Cardiac muscle cell (in vitro differentiated cells and primary cell): Measurements from ENCODE around the gene CRTC1. TPM values are rescaled to one million over a fixed set of nuclear protein-coding genes. Genes with fewer than 3 reads are reported as not detected.

Experiments
- DNase-seq, 2 donors: peaks; one replicate each; pipeline versions ENCODE4 v3.0.0 to v3.0.0-alpha.2; 2010 to 2017; ENCODE audit warnings: low read depth in 1 of 2, low spot score in 1 of 2
- H3K27ac ChIP-seq: fragments of 200-600 bp; sonication (generic); 2 replicates; pipeline ENCODE4 v1.5.1; 2016
- H3K27me3 ChIP-seq: fragments of 200-600 bp; sonication (generic); 2 replicates; pipeline ENCODE4 v1.6.0; 2016; ENCODE audit warnings: control low read depth
- H3K36me3 ChIP-seq: fragments of 200-600 bp; sonication (generic); 2 replicates; pipeline ENCODE4 v1.5.1; 2016; ENCODE audit warnings: control low read depth
- H3K4me1 ChIP-seq: fragments of 200-600 bp; sonication (generic); 2 replicates; pipeline ENCODE4 v1.8.1; 2017; ENCODE audit warnings: low read depth, mild to moderate bottlenecking, mixed run types
- H3K4me3 ChIP-seq: fragments of 200-600 bp; sonication (generic); 2 replicates; pipeline ENCODE4 v1.5.1; 2016; ENCODE audit warnings: mild to moderate bottlenecking
- H3K9me3 ChIP-seq: fragments of 200-600 bp; sonication (generic); 2 replicates; pipeline ENCODE4 v1.5.1; 2017; ENCODE audit warnings: low read depth, mild to moderate bottlenecking, control low read depth
- CTCF ChIP-seq: IDR thresholded peaks from 2 replicates; pipeline ENCODE4 v1.5.1; 2012; ENCODE audit warnings: low read depth, mild to moderate bottlenecking, low read length
- polyA plus RNA-seq: library from polyadenylated mRNA; unstranded; fragments of >200 nt; fragmentation: Nextera tagmentation; extraction: Ambion mirVana; gene quantifications from 2 replicates; pipeline ENCODE4 v1.2.1, GENCODE V29; 2016
- total RNA-seq: library from RNA; depleted of rRNA; stranded (reverse); fragments of >200 nt; gene quantifications from 2 replicates; pipeline ENCODE4 v1.2.3, GENCODE V29; 2016

Gene CRTC1
- total and polyA plus RNA-seq, 2 experiments from 2014 or later, result 4.0 to 13.8 TPM

- H3K27ac ChIP-seq, result no peak overlapping the region
- TF ChIP-seq CTCF, result no peak
- peak overlapping the region; percentile 85 for H3K4me3 ChIP-seq
- H3K36me3 ChIP-seq, result no peaks in the 10 kb centered on the region
- no peak for DNase-seq
- H3K4me1 ChIP-seq, result no peaks in the 10 kb centered on the region
- no peaks in the 10 kb centered on the region for H3K9me3 ChIP-seq
- no peaks in the 10 kb centered on the region for H3K27me3 ChIP-seq
Observed at GRCh38 chr19:18682807-18683108, 722 bp upstream of the CRTC1 start.

- no peak overlapping the region for H3K27ac ChIP-seq
- H3K36me3 ChIP-seq, result no peaks in the 10 kb centered on the region
- DNase-seq, result no peak
- H3K4me1 ChIP-seq, result no peaks in the 10 kb centered on the region
- H3K27me3 ChIP-seq, result no peaks in the 10 kb centered on the region
- no peak for TF ChIP-seq CTCF
- H3K9me3 ChIP-seq, result no peaks in the 10 kb centered on the region
- H3K4me3 ChIP-seq, result peak overlapping the region; percentile 85
Observed at GRCh38 chr19:18683958-18684641, 620 bp downstream of the CRTC1 start.

- Histone ChIP-seq H3K4me3 (no peak overlapping the region), H3K27ac (no peak overlapping the region), H3K27me3 (no peaks in the 10 kb centered on the region), H3K9me3 (no peaks in the 10 kb centered on the region), H3K4me1 (no peaks in the 10 kb centered on the region), H3K36me3 (no peaks in the 10 kb centered on the region)
- no peak for TF ChIP-seq CTCF
- no peak for DNase-seq
Observed at GRCh38 chr19:18684642-18684993, 1.1 kb downstream of the CRTC1 start.

GRCh38 chr19:18685597-18686190 lies 2.2 kb downstream of the CRTC1 start:
- no peak for TF ChIP-seq CTCF
- no peak overlapping the region for H3K4me3 ChIP-seq
- H3K27ac ChIP-seq, result no peak overlapping the region
- DNase-seq, result peak in 1 of 2 donors; percentile 22
- no peaks in the 10 kb centered on the region for H3K9me3 ChIP-seq
- no peaks in the 10 kb centered on the region for H3K36me3 ChIP-seq
- H3K4me1 ChIP-seq, result no peaks in the 10 kb centered on the region
- H3K27me3 ChIP-seq, result no peaks in the 10 kb centered on the region

- no peak overlapping the region for H3K27ac ChIP-seq
- no peaks in the 10 kb centered on the region for H3K27me3 ChIP-seq
- H3K4me1 ChIP-seq, result no peaks in the 10 kb centered on the region
- no peaks in the 10 kb centered on the region for H3K9me3 ChIP-seq
- no peaks in the 10 kb centered on the region for H3K36me3 ChIP-seq
- no peak for DNase-seq
- no peak for TF ChIP-seq CTCF
- no peak overlapping the region for H3K4me3 ChIP-seq
Observed at GRCh38 chr19:18687740-18688465, 4.4 kb downstream of the CRTC1 start.
